HL-60 (cell line): Measurements from ENCODE around the gene FAM219A.

Experiments
- CTCF ChIP-seq: IDR thresholded peaks from one replicate; pipeline ENCODE4 v1.5.1; 2011; ENCODE audit warnings: low read length, control low read depth, inconsistent platforms; ENCODE audit not compliant: insufficient read depth
- POLR2AphosphoS5 ChIP-seq: IDR thresholded peaks from 2 replicates; pipeline ENCODE4 v1.6.1; 2012; ENCODE audit warnings: low read depth
- TF ChIP-seq, protein P1 (sequence below): IDR thresholded peaks from 2 replicates; pipeline ENCODE4 v1.6.1; 2012; ENCODE audit warnings: low read depth; ENCODE audit not compliant: insufficient replicate concordance

- TF ChIP-seq POLR2AphosphoS5 (no peak), CTCF (no peak)
- TF ChIP-seq, protein P1, sequence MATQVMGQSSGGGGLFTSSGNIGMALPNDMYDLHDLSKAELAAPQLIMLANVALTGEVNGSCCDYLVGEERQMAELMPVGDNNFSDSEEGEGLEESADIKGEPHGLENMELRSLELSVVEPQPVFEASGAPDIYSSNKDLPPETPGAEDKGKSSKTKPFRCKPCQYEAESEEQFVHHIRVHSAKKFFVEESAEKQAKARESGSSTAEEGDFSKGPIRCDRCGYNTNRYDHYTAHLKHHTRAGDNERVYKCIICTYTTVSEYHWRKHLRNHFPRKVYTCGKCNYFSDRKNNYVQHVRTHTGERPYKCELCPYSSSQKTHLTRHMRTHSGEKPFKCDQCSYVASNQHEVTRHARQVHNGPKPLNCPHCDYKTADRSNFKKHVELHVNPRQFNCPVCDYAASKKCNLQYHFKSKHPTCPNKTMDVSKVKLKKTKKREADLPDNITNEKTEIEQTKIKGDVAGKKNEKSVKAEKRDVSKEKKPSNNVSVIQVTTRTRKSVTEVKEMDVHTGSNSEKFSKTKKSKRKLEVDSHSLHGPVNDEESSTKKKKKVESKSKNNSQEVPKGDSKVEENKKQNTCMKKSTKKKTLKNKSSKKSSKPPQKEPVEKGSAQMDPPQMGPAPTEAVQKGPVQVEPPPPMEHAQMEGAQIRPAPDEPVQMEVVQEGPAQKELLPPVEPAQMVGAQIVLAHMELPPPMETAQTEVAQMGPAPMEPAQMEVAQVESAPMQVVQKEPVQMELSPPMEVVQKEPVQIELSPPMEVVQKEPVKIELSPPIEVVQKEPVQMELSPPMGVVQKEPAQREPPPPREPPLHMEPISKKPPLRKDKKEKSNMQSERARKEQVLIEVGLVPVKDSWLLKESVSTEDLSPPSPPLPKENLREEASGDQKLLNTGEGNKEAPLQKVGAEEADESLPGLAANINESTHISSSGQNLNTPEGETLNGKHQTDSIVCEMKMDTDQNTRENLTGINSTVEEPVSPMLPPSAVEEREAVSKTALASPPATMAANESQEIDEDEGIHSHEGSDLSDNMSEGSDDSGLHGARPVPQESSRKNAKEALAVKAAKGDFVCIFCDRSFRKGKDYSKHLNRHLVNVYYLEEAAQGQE, result no peak
Measured at GRCh38 chr9:34464571-34464970, 6.2 kb upstream of the FAM219A start.
